Activated CD4-positive, alpha-beta T cell treated with anti-CD3 and anti-CD28 coated beads, Interleukin-2, amount 50 U/mL, for 1 hour (primary cell): Measurements from ENCODE around the gene DENND1A.
"Not testable (repeated sequence)": the region's sequence is repeated elsewhere in the genome, so short reads cannot be mapped to it uniquely, and the experiment has no call there.

Experiments
- DNase-seq: peaks from one replicate; pipeline ENCODE4 v3.0.0-alpha.2; 2020

Gene DENND1A

DNA sequence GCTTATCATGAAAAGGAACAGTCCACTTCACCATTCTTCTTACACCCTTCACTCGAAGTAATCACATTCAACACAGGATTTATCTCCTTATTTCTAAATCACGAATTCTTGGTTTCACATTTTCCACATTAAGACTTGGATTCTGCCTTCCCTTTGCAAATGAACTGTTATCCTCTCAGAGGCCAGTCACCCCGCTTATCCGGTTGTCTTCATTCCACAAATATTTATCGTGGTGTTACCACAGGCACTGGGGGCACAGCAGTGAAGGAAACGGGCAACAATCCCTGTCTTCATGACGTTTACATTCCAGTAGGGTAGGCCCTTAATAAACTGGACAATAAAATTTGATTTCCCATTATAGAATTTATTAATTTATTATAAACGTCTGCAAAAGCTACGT is 284.2 kb downstream of the DENND1A start:
- DNase-seq, result no peak

DNA sequence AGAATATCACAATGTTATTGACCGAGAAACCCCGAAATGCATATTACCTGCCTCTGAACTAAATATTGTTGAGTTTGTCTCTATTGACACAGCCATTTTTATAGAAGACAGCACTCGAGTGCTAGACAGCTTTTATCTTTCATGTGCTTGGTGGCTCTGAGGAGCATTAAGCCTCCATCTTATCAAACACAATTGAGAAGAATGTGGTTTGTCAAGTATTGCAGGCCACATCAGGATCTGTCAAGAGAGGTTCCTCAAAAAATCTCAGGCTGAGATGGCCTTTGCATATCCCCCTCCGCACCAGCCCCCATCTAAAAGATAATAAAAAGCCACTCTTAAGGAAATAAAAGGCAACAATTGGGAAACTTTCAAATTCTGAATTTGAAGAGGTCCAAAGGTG is 284.8 kb downstream of the DENND1A start:
- DNase-seq, result no peak

DNA sequence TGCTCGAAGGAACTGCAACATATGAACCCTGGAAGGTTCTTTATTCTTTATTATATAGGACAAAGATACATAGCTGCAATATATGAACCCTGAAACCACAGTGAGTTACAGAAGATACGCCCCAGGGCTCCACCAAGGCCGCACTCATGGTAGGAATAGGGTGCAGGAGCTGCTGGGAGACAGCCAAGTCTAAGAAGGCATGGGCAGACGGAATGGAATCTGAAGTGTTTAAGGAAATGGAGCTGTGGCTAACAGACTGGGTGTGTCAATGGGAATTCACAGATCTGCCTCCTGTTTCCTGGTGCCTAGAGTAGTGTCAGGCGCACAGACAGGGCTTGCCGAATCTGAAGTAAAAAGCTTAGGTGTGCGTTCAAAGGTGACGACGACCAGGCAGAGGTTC is 286.4 kb downstream of the DENND1A start:
- DNase-seq, result no peak

DNA sequence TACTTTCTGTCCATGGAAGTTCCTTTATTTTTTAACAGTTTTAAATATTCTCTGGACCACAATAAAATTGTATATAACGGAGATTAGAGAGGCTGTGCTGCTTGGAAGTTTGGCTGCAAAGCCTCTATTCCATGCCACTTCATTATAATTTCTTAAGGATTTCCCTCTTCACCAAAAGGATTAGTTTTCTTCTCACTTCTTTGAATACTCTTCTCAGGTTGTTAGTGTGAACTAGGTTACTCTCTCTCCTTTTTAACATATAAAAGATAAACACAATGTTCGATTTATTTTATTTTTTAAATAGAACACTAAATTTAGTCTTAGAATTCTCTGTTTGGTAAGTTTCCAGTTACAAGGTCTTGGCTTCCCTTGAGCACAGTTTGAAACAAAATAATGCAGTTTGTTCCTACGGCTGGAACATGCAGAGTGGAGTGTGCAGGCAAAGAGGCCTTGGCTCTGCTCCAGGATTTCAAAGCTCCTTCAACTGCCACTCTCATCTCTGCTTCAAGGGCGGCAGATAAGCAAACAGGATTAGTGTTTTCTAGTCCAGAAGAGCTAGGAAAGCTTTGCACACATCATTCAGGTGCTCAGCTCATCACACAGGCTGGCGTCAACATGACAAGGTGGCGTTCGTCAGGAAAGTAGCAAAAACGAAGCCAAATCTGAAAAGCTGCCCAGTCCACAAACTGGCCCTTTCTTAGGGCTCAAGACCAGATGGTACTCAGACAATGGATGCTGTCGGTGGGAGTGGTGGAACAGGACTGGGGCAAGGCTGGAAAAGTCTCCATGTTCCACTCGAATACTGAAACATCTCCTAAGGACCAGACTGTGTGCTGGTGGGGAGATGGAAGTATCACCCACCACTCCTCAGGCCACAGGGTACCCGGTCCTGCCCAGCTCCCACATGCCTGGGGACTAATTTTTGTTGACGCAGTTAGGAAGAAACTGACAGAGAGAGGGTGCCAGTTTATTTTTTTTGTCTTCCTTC is 287.3 kb downstream of the DENND1A start:
- no peak for DNase-seq

DNA sequence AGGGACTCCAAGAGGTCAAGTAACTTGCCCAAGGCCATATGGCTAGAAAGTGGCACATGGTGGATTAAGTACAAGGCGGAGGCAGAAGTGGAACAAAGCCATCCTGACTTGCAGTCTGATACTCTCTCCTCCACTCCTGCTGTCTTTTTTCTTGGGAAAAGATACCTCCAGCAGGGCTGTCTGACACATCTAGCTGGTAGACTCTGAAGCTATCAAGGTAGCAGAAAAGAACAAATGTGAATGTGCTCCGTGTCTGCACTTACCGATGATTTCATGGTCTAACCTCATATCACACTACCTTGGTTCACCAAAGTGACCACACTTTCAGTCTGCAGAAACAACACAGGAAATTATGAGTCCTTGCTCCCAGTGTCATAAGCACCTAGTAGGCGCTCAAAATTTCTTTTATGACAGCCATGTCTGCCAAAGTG is 289.1 kb downstream of the DENND1A start:
- no peak for DNase-seq

- DNase-seq, result no peak
These were observed 290.2 kb downstream of the DENND1A start for GRCh38 chr9:123639743-123640142.

DNA sequence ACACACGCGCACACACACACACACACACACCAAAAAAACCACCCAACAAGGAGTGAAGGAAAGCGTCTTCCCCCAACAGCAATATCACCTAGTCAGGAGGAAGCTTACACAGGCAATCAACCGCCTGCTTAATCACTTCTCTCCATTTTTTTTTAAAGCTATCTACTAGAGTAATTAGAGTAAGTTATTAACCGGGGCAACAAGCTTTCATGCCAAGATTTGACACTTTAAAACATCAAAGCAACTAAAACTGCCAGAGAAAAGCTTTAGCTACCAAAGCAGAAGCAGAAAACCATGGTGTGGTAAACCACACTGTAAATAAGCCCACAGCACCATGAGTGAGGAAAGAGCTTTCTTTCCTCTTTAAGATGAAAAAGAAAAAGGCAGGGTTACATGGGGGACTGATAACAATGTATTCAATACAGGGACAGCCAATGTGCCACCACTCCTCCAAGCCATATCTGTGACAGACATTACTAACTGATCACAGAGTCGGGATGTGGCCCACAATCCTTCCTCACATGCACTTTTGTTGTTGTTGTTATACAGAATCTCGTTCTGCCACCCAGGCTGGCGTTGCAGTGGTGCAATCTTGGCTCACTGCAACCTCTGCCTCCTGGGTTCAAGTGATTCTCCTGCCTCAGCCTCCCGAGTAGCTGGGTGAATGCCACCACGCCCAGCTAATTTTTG is 291.8 kb downstream of the DENND1A start:
- no peak for DNase-seq

GRCh38 chr9:123637606-123637944 is 292.4 kb downstream of the DENND1A start:
- DNase-seq, result no peak

DNA sequence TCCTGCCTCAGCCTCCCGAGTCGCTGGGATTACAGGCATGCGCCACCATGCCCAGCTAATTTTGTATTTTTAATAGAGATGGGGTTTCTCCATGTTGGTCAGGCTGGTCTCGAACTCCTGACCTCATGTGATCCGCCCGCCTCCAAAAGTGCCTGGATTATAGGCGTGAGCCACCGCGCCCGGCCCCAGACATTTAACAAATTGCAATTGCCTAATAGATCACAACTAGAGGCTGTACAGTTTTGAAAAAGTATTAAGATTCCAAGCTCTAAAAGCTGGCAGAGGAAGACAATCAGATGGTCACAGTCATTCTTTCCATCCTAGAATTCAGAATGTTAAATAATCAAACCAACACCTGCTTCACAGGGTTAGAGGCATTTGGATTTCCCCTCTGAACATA is 293.1 kb downstream of the DENND1A start:
- not testable (repeated sequence) for DNase-seq

DNA sequence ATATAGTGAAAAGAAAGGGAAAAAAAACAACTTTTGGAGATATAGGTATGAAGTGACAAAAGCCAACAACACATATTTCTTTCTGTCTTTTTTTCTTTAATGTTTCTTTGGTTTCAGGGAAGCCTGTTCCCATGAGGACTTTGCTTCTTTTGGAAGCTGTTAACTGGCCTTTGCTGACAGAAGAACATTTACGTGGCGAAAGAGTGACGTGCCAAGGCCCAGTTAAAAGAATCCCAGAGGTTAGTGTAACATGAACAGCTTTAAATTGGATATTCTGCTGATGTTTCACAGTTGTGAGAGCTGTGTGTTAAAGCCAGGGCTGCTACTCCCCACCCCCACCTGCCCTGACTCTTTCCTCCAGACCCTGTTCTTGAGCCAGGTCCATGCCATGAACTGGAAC is 298.1 kb downstream of the DENND1A start:
- no peak for DNase-seq

DNA sequence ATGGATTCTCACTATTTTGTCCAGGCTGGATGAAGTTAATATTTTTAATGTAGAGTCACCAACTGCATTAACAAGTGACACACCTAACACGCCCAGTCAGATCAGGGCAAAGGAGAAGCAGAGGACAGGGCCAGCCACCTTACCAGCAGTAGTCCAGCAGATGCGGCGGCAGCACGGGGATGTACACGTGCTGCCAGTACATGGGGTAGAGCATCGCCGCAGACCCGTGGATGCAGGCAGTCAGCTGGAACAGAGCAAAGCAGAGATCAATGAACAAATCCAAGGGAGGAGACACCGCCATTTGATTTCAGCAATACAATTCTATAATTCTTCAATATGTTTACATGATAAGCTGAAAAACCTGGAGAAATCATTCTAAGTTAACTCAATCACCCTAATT is 299.7 kb downstream of the DENND1A start:
- no peak for DNase-seq

DNA sequence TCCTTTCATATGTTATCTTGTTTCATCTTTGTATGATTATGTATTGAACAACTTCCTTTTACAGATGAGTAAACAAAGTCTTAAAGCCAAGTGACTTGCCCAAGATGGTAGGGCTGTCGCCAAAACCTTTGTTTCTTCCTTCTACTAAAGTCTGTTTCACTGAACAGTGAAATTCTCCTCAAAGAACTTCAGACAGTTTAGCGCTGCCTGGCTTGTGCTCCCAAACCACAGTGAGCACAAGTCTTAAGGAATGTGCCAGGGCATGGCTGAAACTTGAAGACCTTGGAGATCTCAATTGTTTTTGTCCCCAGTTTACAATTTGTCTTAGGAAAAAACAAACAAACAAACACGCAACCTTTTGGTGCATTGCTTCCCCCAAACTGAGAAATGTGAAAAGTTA is 300.4 kb downstream of the DENND1A start:
- DNase-seq, result no peak

DNA sequence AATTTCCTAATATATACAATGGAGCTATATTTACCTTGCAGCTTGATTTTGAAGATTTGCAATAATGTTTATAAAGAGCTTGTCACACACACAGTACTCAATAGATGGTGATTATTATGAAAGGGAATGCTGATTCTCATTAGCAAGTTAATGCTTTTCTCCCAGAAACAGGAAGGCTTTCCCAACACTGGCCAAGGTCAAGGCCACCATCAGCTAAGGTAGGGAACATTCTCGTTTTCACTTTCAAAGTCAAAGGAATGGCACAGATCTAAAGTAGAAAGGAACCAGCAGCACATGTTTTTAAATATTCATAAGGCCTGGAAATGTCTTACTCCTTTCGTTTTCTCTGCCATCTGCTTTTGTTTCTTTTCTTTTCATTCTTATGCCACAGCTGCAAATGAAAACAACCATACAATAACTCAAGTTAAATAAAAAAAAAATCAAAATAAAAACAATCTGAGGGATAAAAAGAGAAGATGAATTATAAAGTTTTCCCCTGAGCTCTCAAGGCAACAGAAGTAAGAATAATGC is 307.1 kb downstream of the DENND1A start:
- DNase-seq, result no peak

GRCh38 chr9:123620239-123620638 is 309.7 kb downstream of the DENND1A start:
- DNase-seq, result no peak

GRCh38 chr9:123617952-123618678 is 311.8 kb downstream of the DENND1A start:
- DNase-seq, result no peak

DNA sequence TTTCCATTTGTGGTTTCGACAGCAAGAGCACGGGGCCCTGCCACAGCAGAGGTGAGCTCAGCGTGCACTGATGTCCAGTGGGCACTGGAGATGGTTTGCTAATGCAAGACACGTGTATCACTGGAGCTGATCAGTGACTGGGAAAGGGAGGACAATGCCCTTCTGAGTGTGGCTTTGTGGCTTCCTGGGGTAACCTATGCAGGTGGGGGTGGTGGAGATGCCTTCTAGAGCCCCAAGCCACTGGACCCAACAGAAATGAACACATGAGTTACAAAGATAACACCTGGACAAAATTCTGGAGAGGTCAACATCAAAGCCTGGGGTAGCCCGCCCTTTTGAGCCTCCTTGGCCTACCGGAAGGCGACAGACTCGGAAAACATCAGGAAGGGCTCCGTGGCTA is 312.6 kb downstream of the DENND1A start:
- DNase-seq, result no peak

DNA sequence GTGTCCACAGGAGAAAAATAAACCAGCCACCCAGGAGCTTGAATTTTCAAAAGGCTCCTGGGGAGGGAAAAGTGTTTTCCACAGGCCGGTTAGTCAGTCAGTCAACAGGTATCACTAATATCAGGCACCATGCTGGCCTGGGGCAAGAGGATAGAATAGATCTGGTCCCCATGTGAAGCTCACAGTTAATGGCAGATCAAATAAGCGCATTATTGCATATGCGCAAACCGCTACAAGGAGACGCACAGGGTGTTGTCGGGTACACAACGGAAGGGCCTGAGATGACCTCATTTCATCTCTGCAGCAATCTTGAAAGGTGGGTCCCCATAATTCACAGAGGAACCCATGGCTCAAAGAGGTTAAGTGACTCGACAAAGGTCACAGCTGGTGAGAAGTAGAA is 313.2 kb downstream of the DENND1A start:
- DNase-seq, result no peak

DNA sequence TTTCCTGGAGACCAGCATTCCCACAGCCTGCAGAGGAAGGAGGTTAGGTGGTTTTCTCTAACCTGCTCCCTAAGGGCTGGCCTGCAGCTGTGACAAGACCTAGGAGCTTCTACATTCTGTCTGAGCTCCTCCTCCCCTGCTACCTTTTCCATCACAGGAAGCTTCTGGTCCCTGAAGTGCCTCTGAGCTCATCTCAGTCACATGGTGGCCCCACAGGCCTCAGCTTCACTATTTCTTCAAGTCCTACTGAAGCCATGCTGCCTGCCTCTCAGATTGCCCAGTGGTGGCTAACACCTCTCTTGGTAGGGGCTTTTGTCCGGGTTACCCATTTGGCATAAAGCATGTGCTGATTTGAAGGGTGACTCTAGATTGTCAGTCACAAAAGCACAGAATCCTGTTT is 314.5 kb downstream of the DENND1A start:
- DNase-seq, result no peak

GRCh38 chr9:123614306-123615263 is 315.3 kb downstream of the DENND1A start:
- DNase-seq, result no peak

- DNase-seq, result no peak
These were observed 318.7 kb downstream of the DENND1A start for GRCh38 chr9:123611226-123611625.

DNA sequence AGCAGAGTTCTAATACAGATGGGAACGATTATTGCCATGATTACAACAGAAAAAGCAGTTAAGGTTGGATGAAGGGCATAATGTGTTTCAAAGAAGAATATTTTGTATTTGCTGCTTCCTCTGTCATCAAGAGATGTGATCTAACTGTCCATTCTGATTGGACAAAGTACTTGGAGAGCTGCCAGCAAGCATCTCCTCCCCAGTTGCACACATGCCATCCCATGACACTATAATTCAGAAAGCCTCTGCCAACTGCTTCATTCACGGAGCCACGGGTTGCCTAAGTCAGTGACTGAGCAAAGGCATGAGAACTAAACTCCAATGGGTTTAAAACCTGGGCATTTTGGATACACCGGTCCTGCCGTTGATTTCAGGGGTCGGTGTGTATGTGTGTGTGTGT is 320.1 kb downstream of the DENND1A start:
- no peak for DNase-seq

DNA sequence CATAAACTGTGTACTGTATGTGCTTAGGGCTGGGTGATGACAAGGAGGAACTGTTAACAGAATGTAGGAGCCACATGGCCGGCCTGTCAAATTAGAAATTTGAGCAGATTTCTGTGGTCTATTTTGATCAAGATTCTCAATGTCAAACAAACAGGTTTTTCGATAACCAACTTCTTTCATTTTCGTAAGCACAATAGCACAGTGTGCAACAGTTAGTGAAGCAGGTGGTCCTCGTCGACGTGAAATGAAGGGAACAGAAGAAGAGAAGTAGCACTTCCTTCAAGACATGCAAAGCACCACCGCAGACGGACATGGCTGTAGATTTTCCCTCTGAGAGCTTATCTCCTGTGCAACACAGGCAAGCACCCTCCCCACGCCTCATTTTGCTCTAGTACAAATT is 321.8 kb downstream of the DENND1A start:
- no peak for DNase-seq
